ENCODE measurements around the gene TECR.

GRCh38 chr19:14514215-14514863, 15.1 kb upstream of the TECR start:
- TF ChIP-seq CTCF (conservative IDR thresholded peaks at IDR 0.05) (no peak), ZFX (IDR thresholded peaks at IDR 0.05) (no peak)
